PC-3 (cell line): ENCODE data around the gene PELO. TPM values are rescaled to one million over a fixed set of nuclear protein-coding genes. Genes with fewer than 3 reads are reported as not detected.
A peak's percentile ranks its signal among the peaks of the same experiment; 100 is the strongest.

Source experiments
- ATAC-seq: fragments of 200-7000 bp; cut with Tn5 transposase; 2 replicates; pipeline ENCODE4 v1.9.1; 2020; ENCODE audit warnings: mild to moderate bottlenecking, moderate library complexity
- BruUV-seq: library from RNA; stranded (reverse); fragments of 400-500 nt; replicated peaks from 2 replicates; lab custom pipeline; 2021; lab: Mats Ljungman, UMichigan
- CTCF ChIA-PET: fragments of 300-600 bp; sonication (Branson Sonifier 250); formaldehyde crosslinking; loops from one replicate; lab custom pipeline; 2022; ENCODE audit warnings: antibody characterized with exemption; lab: Charles Lee
- POLR2A ChIA-PET: fragments of 300-600 bp; sonication (Branson Sonifier 250); formaldehyde crosslinking; loops from one replicate; lab custom pipeline; 2022; ENCODE audit warnings: antibody characterized with exemption; ENCODE audit not compliant: unreplicated experiment; lab: Charles Lee
- DNase-seq: peaks from one replicate; pipeline ENCODE4 v3.0.0-alpha.2; 2015
- H2AFZ ChIP-seq: fragments of 300-600 bp; sonication (generic); 2 replicates; pipeline ENCODE4 v1.6.0; 2016; ENCODE audit warnings: antibody characterized with exemption, low read length
- H3F3A ChIP-seq: fragments of 300-600 bp; sonication (generic); one replicate; pipeline ENCODE4 v1.6.0; 2017; ENCODE audit warnings: antibody characterized with exemption, low read length, control low read depth, mild to moderate bottlenecking; ENCODE audit not compliant: unreplicated experiment
- H3K27ac ChIP-seq: fragments of 300-600 bp; sonication (generic); 2 replicates; pipeline ENCODE4 v1.5.1; 2016; ENCODE audit warnings: mild to moderate bottlenecking, low read length
- H3K27me3 ChIP-seq: fragments of 300-600 bp; sonication (generic); 2 replicates; pipeline ENCODE4 v1.6.1; 2016; ENCODE audit warnings: low read length, mixed read lengths
- H3K36me3 ChIP-seq: fragments of 300-600 bp; sonication (generic); 2 replicates; pipeline ENCODE4 v1.6.1; 2016; ENCODE audit warnings: low read depth, mixed run types, low read length, mixed read lengths
- H3K4me1 ChIP-seq: fragments of 300-600 bp; sonication (generic); 2 replicates; pipeline ENCODE4 v1.5.1; 2016; ENCODE audit warnings: low read length; ENCODE audit not compliant: insufficient read depth
- H3K4me2 ChIP-seq: fragments of 300-600 bp; sonication (generic); 2 replicates; pipeline ENCODE4 v1.6.0; 2016; ENCODE audit warnings: low read length
- H3K4me3 ChIP-seq: fragments of 300-600 bp; sonication (generic); 2 replicates; pipeline ENCODE4 v1.5.1; 2016; ENCODE audit warnings: mild to moderate bottlenecking, low read length, mixed read lengths
- H3K79me2 ChIP-seq: fragments of 300-600 bp; sonication (generic); 2 replicates; pipeline ENCODE4 v1.6.1; 2017; ENCODE audit warnings: low read length, mixed read lengths
- H3K9ac ChIP-seq: fragments of 300-600 bp; sonication (generic); 2 replicates; pipeline ENCODE4 v1.6.0; 2016; ENCODE audit warnings: mild to moderate bottlenecking, low read length
- H3K9me2 ChIP-seq: fragments of 300-600 bp; sonication (generic); replicated peaks from 2 replicates; pipeline ENCODE4 v1.6.1; 2016; ENCODE audit warnings: mixed run types, low read length, mixed read lengths
- H3K9me3 ChIP-seq: fragments of 300-600 bp; sonication (generic); 2 replicates; pipeline ENCODE4 v1.6.1; 2016; ENCODE audit warnings: low read length, mixed read lengths
- H4K20me1 ChIP-seq: fragments of 300-600 bp; sonication (generic); 2 replicates; pipeline ENCODE4 v1.6.1; 2016; ENCODE audit warnings: low read length, mixed read lengths
- CTCF ChIP-seq: fragments of 300-600 bp; sonication (generic); conservative IDR thresholded peaks from 2 replicates; pipeline ENCODE4 v1.5.1; 2017; ENCODE audit warnings: antibody characterized with exemption, low read depth, mild to moderate bottlenecking, low read length
- EZH2 ChIP-seq: fragments of 300-600 bp; sonication (generic); IDR thresholded peaks from one replicate; pipeline ENCODE4 v1.6.1; 2017; ENCODE audit warnings: antibody characterized with exemption, mild to moderate bottlenecking, low read length; ENCODE audit not compliant: unreplicated experiment
- EZH2phosphoT487 ChIP-seq: fragments of 300-600 bp; sonication (generic); IDR thresholded peaks from 2 replicates; pipeline ENCODE4 v1.6.1; 2018; ENCODE audit warnings: mild to moderate bottlenecking, antibody characterized with exemption, low read length, borderline replicate concordance
- intact Hi-C: fragments of 100-400 bp; cut with micrococcal nuclease; formaldehyde crosslinking; loops from 2 replicates; pipeline ENCODE4 v1.9.0; 2023
- total RNA-seq: library from RNA; depleted of rRNA; stranded (reverse); fragments of >200 nt; gene quantifications from 2 replicates; pipeline ENCODE4 v1.2.3, GENCODE V29; 2014

The PELO gene
- total RNA-seq, 1 experiment from 2014 or later, result 45.3 TPM

DNA sequence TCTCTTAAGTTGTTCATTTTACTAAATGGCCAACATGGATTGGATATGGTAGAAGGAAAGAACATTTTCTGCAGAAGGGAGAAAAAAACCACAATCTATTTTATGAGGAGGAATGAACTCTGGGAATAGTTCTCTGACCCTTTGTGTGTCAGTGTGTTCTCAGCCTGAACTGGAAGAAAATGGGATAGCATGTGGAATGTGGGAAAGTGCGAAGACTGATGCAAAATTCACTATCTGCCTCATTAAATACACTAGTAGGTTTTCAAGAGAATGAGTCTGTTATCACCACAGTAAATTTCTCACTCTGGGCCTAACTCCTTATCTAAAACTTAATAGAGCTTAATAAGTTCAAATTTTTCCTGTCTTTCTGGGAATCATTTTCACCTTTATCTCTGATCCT, 22.7 kb downstream of the PELO start:
- no peaks in the 10 kb centered on the region for H3K9me3 ChIP-seq
- no peak for TF ChIP-seq EZH2
- no peak overlapping the region for H2AFZ ChIP-seq
- no peak overlapping the region for H3K4me3 ChIP-seq
- H3K9me2 ChIP-seq, result no peaks in the 10 kb centered on the region
- CTCF ChIA-PET, result no interaction called here
- peaks cover 5% of the 10 kb centered on the region; the same call in 1 of the 2 replicates for H3K36me3 ChIP-seq
- BruUV-seq, result no TSS peak
- H3K4me1 ChIP-seq, result peaks cover 28% of the 10 kb centered on the region
- H4K20me1 ChIP-seq, result peaks cover 7% of the 10 kb centered on the region; the same call in 1 of the 2 replicates
- H3K27ac ChIP-seq, result 0 out of 2 replicates have a peak overlapping the region, but pooled peaks have one; percentile 2
- ATAC-seq (no peak), DNase-seq (no peak)
- intact Hi-C loops, result no loop called here
- H3K9ac ChIP-seq, result no peak overlapping the region
- H3K4me2 ChIP-seq, result 0 out of 2 replicates have a peak overlapping the region, but pooled peaks have one; percentile 20
- no peaks in the 10 kb centered on the region for H3F3A ChIP-seq
- POLR2A ChIA-PET, result interaction anchor here (0.5 to 1.0 kb wide), 3 partner anchors 11 to 83 kb away, joined by 3 to 5 read pairs (median 3); no protein-coding TSS in a partner anchor
- H3K27me3 ChIP-seq, result no peaks in the 10 kb centered on the region
- H3K79me2 ChIP-seq, result peaks cover 11% of the 10 kb centered on the region

DNA sequence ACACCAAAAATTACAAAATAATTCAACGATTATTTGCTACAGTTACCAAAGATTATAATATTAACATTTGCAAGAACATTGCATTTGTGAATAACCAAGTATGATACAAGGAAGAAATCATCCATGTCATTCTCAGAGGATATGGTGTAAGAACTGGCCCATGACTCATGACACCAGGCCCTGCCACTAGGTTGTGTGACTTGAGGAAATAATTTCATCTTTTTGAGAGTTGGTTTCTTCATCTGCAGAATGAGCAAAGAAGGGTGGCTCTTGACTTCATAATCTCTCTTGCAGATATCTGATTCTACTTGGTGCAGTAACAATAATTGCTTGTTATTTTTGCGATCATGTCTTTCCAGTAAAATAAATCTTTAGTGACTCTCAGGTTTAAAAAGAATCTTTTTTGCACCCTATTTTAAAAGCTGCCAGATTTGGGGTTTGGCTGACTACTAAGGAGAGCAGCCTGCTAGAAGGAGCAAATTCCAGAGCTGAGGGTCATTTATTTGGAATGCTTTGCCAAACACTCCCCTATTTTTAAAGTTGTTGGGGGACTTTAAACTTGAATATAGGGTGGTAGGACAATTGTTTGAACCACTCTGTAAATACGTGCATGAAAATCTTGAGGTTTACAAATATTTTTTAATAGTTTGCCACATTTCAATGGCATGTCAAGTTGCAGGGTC, 23.5 kb downstream of the PELO start:
- no TSS peak for BruUV-seq
- Histone ChIP-seq H3K9me2 (no peaks in the 10 kb centered on the region), H3K4me3 (no peak overlapping the region), H4K20me1 (no peaks in the 10 kb centered on the region), H3F3A (no peaks in the 10 kb centered on the region), H3K9me3 (no peaks in the 10 kb centered on the region), H3K36me3 (no peaks in the 10 kb centered on the region), H3K27ac (no peak overlapping the region), H2AFZ (no peak overlapping the region), H3K9ac (no peak overlapping the region), H3K79me2 (peaks cover 3% of the 10 kb centered on the region; the same call in 1 of the 2 replicates), H3K4me1 (peaks cover 28% of the 10 kb centered on the region), H3K4me2 (no peak overlapping the region), H3K27me3 (no peaks in the 10 kb centered on the region)
- TF ChIP-seq EZH2phosphoT487 (no peak), EZH2 (no peak), CTCF (no peak)
- DNase-seq (peak; percentile 49), ATAC-seq (peak; percentile 28; the same call in 1 of the 2 replicates)
- intact Hi-C loops, result no loop called here
- CTCF ChIA-PET, result no interaction called here
- POLR2A ChIA-PET, result interaction anchor here (0.6 kb wide), 1 partner anchor 14 kb away, joined by 3 read pairs; no protein-coding TSS in a partner anchor

GRCh38 chr5:52814352-52815148, 26.8 kb downstream of the PELO start:
- Histone ChIP-seq H3K4me2 (no peak overlapping the region), H3K27me3 (no peaks in the 10 kb centered on the region), H3F3A (no peaks in the 10 kb centered on the region), H3K4me3 (no peak overlapping the region), H3K9me3 (no peaks in the 10 kb centered on the region), H3K9ac (no peak overlapping the region), H3K4me1 (peaks cover 18% of the 10 kb centered on the region), H3K27ac (no peak overlapping the region), H4K20me1 (no peaks in the 10 kb centered on the region), H3K9me2 (no peaks in the 10 kb centered on the region), H2AFZ (no peak overlapping the region), H3K36me3 (no peaks in the 10 kb centered on the region), H3K79me2 (no peaks in the 10 kb centered on the region)
- ChIA-PET POLR2A (no interaction called here), CTCF (no interaction called here)
- no peak for TF ChIP-seq CTCF
- no peak for TF ChIP-seq EZH2phosphoT487
- no peak for TF ChIP-seq EZH2
- no peak for ATAC-seq
- no peak for DNase-seq
- no TSS peak for BruUV-seq
- intact Hi-C loops, result no loop called here
